GM20431 (cell line): ENCODE results near the gene KCNQ1OT1.

Source experiments
- in situ Hi-C: fragments of 300-500 bp; cut with MseI, MboI; formaldehyde crosslinking; loops from one replicate; pipeline ENCODE4 v1.15.0; 2020; ENCODE audit warnings: low sequenced_read_pairs; ENCODE audit not compliant: unreplicated experiment

The KCNQ1OT1 gene

DNA sequence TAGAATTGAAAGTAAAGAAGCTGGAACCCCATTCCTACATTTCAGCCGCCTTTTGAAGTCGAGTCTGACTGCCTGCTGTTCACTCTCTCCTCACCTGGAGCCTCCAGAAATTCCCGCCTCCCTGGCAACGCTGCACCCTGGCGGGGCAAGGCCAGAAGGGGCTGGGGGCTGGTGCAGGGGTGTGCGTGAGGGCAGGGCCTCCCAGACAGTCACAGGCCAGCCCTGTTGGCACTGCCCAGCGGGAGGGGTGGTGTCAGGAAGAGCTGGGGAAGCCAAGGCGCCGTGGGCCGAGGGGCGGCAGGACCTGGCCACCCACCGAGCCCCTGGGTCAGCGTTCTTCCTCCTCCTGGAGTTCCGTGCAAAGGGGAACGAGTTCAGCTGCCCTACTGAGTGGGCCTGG lies 123.2 kb downstream of the KCNQ1OT1 start:
- in situ Hi-C loops = no loop called here

DNA sequence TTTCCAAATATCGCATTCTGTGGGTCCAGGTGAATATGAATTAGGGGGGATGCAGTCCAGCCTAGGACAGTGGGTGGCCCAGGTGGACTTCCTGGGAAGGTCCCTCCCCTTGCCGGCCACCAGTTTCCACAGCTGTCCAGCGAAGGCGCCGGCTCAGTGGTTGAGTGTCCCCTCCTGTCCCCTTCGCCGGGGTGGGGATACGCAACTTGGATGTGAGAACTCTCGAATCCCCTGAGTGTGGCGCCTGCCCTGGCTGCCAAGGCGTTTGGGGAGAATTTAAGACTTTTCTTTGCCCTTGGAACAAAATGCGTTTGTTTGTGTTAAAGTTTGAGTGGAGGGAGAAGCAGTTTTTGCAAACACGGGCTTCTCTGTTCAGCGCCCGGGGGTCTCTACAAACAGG lies 123.7 kb downstream of the KCNQ1OT1 start:
- in situ Hi-C loops = no loop called here

- in situ Hi-C loops = no loop called here
Measured at GRCh38 chr11:2575591-2576051, 124.2 kb downstream of the KCNQ1OT1 start.

DNA sequence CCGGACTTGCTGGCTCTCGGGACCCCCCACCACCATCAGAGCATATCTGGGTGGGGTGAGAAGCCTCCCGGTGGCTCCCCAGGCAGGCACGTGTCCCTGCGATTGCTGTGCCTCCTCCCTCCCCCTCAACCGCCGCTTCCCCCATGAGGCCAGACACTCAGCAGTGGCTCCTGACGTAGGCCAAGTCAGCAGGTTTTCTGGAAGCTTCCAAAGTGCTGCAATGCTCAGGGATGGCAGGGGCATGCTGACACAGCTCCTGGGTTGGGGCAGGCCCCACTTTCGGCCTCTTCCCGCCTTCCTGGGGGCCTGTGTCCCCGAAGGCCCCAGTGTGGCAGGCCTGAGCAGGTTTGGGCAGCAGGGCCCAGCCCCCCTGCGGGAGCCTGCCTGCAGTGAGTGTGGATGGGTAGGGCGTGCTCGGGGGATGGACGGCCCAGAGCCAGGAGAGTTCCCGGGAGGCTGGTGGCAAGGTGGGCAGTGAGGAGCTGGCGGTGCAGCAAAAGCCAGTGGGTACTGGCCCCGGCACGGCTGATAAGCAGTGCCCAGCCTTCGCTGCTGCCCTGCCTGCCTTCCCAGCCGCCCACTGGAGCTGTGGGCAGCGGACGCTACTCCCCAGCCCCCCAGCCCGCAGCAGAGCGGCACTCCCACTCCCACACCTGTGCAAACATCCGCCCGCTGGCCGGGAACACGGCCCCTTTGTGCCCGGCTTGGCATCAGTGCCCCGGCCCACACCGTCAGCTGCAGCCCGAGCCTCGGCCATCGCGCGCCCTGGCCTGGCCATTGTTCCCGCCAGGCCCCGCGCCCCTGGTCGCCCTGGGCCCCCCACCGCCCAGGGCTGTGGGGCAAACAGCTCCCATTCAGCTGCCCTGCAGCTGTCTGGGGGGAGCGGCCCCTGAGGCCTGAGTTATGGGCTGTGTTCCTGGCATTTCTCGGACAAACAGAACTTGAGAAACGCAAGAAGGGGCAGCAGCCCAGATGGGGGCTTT lies 125.0 kb downstream of the KCNQ1OT1 start:
- in situ Hi-C loops = no loop called here

- in situ Hi-C loops = no loop called here
Measured at GRCh38 chr11:2574043-2574552, 125.7 kb downstream of the KCNQ1OT1 start.

GRCh38 chr11:2573240-2574042 lies 126.4 kb downstream of the KCNQ1OT1 start:
- in situ Hi-C loops = no loop called here

DNA sequence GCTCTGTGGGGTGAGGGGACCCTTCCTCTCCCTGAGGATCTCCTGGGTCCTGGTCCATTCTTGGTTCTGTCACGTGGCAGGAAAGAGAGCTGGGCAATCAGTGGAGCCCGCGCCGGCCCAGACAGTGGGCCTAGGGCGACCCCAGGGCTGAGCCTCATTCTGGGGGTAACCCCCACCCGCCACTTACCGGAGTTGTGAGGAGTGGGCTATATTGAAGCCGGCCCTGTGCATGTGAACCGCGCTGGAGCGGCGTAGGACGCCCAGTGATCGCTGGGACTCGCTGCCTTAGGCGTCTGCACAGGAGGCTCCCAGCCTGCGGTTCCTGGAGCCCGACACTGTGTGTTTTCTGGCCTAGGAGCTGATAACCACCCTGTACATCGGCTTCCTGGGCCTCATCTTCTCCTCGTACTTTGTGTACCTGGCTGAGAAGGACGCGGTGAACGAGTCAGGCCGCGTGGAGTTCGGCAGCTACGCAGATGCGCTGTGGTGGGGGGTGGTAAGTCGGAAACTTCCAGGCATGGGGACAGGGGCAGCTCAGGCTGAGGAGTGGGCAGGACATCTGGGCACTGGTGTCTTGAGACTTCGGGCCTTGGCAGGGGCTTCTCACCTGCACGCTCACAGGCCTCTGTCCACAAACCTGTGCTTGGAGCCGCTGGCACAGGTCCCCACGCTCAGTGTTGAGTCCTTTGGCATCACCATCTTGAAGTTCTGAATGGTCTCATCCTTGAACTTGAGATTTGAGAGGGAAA lies 127.1 kb downstream of the KCNQ1OT1 start:
- in situ Hi-C loops = no loop called here

DNA sequence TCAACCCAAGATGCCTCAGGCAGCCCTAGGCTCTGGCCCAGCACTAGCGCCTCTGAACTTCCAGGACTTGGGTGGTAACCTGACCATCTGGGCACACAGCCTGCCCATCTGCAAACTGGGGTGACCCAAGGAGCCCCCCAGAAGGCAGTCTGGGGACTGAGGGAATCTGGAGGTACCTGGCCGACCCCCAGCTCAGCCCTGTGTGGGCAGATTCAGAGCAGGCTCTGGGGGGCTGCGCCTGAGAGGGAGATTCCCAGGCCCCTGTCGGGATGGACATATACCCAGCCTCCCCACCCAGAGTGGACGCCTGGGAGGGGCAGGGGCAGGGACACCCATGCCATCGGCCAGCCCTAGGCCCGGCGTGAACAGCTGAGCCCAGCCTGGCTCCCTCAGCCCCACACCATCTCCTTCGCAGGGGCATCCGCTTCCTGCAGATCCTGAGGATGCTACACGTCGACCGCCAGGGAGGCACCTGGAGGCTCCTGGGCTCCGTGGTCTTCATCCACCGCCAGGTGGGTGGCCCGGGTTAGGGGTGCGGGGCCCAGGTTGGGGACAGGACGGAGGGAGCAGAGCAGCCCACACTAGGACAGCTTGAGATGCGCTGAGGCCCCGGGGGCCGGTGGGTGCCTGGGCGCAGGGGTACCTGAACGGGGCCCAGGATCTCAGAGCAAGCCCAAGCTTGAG lies 128.1 kb downstream of the KCNQ1OT1 start:
- in situ Hi-C loops = no loop called here

GRCh38 chr11:2570841-2571597 lies 128.8 kb downstream of the KCNQ1OT1 start:
- in situ Hi-C loops = no loop called here

GRCh38 chr11:2570211-2570811 lies 129.5 kb downstream of the KCNQ1OT1 start:
- in situ Hi-C loops = no loop called here

DNA sequence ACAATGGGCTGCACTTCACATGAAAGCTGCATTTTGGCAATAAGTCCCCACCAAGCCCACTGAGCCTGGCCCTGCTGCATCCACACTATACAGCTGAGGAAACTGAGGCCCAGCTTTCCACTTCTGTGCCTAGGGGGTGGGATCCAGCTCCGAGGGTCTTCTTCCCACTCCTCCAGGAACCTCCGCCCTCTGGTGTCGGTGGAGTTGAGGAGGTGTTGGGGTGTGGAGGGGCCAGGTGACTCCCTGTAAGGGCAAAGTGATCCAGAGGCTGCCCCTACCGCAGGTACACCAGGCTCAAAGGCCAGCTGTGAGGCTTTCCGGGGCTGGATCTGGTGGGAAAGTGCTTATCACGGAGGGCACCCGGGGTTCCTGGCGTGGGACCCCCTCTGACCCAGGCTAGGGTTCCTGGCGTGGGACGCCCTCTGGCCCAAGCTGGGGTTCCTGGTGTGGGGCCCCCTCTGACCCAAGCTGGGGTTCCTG lies 130.0 kb downstream of the KCNQ1OT1 start:
- in situ Hi-C loops = no loop called here

DNA sequence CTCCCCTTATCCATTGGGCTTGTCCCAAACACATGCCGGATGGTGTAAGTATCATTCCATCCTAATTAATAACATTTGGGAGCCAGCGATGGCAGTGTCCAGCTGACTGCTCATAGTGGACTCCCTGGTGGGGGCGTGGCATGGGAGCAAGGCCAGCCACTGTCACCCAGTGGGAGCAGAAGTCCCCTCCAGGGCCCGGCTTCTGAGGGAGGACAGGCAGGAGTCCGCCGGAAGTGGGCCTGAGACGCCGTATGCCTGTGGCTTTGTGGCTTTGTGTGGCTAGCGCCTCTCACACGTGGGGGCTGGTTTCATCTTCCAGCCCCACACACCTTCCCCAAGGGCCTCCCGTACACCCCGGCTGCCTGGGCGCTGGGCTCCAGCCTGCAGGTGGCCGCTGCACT lies 130.5 kb downstream of the KCNQ1OT1 start:
- in situ Hi-C loops = no loop called here

DNA sequence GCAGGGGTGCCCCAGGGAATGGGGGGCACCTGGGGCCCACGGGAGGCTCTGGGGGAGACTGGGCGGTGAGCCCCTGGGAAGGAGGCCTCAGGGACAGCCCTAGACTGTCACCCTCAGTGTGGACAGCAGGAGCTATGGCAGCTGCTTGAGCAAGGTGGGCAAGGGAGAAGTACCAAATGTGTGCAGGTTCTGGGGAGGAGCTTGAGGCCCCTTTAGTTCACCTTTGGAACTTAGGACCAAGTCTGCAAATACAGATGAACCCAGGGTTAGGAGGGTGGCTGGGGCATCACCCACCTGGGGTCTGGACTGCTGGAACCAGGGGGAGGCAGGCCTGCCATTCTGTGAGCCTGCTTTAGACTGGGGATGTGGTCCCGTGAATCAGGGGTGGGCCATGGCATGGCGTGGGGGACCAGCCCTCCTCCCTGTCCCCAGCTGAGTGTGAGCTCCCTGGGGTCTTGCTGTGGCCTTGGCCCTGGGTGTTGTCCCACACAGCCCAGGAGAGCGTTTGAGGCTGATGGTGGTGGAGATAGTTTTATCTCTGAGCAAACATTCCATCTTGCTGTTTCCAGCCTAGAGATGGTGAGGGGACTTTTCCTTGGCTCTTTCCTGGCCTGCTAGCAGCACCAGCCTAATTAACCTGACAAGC lies 132.6 kb downstream of the KCNQ1OT1 start:
- in situ Hi-C loops = no loop called here

- in situ Hi-C loops = no loop called here
Measured at GRCh38 chr11:2566223-2567025, 133.4 kb downstream of the KCNQ1OT1 start.

GRCh38 chr11:2565447-2566222 lies 134.2 kb downstream of the KCNQ1OT1 start:
- in situ Hi-C loops = no loop called here
